ENCODE measurements around the gene KIDINS220.

KIDINS220 gene

GRCh38 chr2:8797682-8798081 lies 39.7 kb downstream of the KIDINS220 start:
- H3K4me3 ChIP-seq (IDR thresholded peaks at IDR 0.05; ENCODE audit: insufficient read depth, low read depth, low read length) = no peak overlapping the region
- TF ChIP-seq CTCF (conservative IDR thresholded peaks at IDR 0.05; ENCODE audit: low read depth, low read length) = no peak
- no peaks in the 10 kb centered on the region for H3K79me2 ChIP-seq (ENCODE audit: insufficient read depth, low read depth)
- no peak overlapping the region for H3K27ac ChIP-seq
- peaks cover 26% of the 10 kb centered on the region for H3K4me1 ChIP-seq (ENCODE audit: low read depth, poor library complexity, severe bottlenecking)
- no peak overlapping the region for H2AFZ ChIP-seq (ENCODE audit: low read depth)
- H3K36me3 ChIP-seq (ENCODE audit: insufficient read depth) = no peaks in the 10 kb centered on the region
- H3K4me2 ChIP-seq = peak overlapping the region; percentile 30; the same call in 1 of the 2 replicates
- H3K9ac ChIP-seq = no peak overlapping the region
- H4K20me1 ChIP-seq (ENCODE audit: insufficient read depth) = 0 out of 2 replicates have a peak, but pooled peaks cover 4% of the 10 kb centered on the region
- H3K27me3 ChIP-seq (ENCODE audit: insufficient read depth, low read depth) = no peaks in the 10 kb centered on the region

GRCh38 chr2:8796878-8797550 lies 40.4 kb downstream of the KIDINS220 start:
- TF ChIP-seq CTCF (conservative IDR thresholded peaks at IDR 0.05; ENCODE audit: low read depth, low read length) = no peak

GRCh38 chr2:8796315-8796848 lies 41.0 kb downstream of the KIDINS220 start:
- Histone ChIP-seq H3K36me3 (ENCODE audit: insufficient read depth) (no peaks in the 10 kb centered on the region; the same call in 1 of the 2 replicates), H3K9ac (no peak overlapping the region), H4K20me1 (ENCODE audit: insufficient read depth) (0 out of 2 replicates have a peak, but pooled peaks cover 4% of the 10 kb centered on the region), H2AFZ (ENCODE audit: low read depth) (no peak overlapping the region), H3K27ac (no peak overlapping the region), H3K4me1 (ENCODE audit: low read depth, poor library complexity, severe bottlenecking) (peaks cover 26% of the 10 kb centered on the region), H3K4me3 (IDR thresholded peaks at IDR 0.05; ENCODE audit: insufficient read depth, low read depth, low read length) (no peak overlapping the region), H3K27me3 (ENCODE audit: insufficient read depth, low read depth) (no peaks in the 10 kb centered on the region), H3K4me2 (0 out of 2 replicates have a peak overlapping the region, but pooled peaks have one; percentile 30), H3K79me2 (ENCODE audit: insufficient read depth, low read depth) (no peaks in the 10 kb centered on the region)
- TF ChIP-seq CTCF (conservative IDR thresholded peaks at IDR 0.05; ENCODE audit: low read depth, low read length) = no peak

More at GRCh38 chr2:8796878-8797550, 40.4 kb downstream of the KIDINS220 start:
- no peak overlapping the region for H3K9ac ChIP-seq
- no peaks in the 10 kb centered on the region for H3K36me3 ChIP-seq (ENCODE audit: insufficient read depth)
- H3K27ac ChIP-seq = no peak overlapping the region
- H3K4me2 ChIP-seq = peak overlapping the region; percentile 30; the same call in 1 of the 2 replicates
- H3K4me3 ChIP-seq (IDR thresholded peaks at IDR 0.05; ENCODE audit: insufficient read depth, low read depth, low read length) = no peak overlapping the region
- no peak overlapping the region for H2AFZ ChIP-seq (ENCODE audit: low read depth)
- no peaks in the 10 kb centered on the region for H3K79me2 ChIP-seq (ENCODE audit: insufficient read depth, low read depth)
- H3K4me1 ChIP-seq (ENCODE audit: low read depth, poor library complexity, severe bottlenecking) = peaks cover 26% of the 10 kb centered on the region
- no peaks in the 10 kb centered on the region for H3K27me3 ChIP-seq (ENCODE audit: insufficient read depth, low read depth)
- H4K20me1 ChIP-seq (ENCODE audit: insufficient read depth) = 0 out of 2 replicates have a peak, but pooled peaks cover 4% of the 10 kb centered on the region

- Histone ChIP-seq H4K20me1 (ENCODE audit: insufficient read depth) (0 out of 2 replicates have a peak, but pooled peaks cover 4% of the 10 kb centered on the region), H3K36me3 (ENCODE audit: insufficient read depth) (no peaks in the 10 kb centered on the region; the same call in 1 of the 2 replicates), H2AFZ (ENCODE audit: low read depth) (no peak overlapping the region), H3K4me3 (IDR thresholded peaks at IDR 0.05; ENCODE audit: insufficient read depth, low read depth, low read length) (no peak overlapping the region), H3K4me1 (ENCODE audit: low read depth, poor library complexity, severe bottlenecking) (peaks cover 26% of the 10 kb centered on the region), H3K27me3 (ENCODE audit: insufficient read depth, low read depth) (no peaks in the 10 kb centered on the region), H3K4me2 (no peak overlapping the region), H3K9ac (no peak overlapping the region), H3K27ac (no peak overlapping the region), H3K79me2 (ENCODE audit: insufficient read depth, low read depth) (no peaks in the 10 kb centered on the region)
- no peak for TF ChIP-seq CTCF (conservative IDR thresholded peaks at IDR 0.05; ENCODE audit: low read depth, low read length)
These were observed 42.2 kb downstream of the KIDINS220 start for GRCh38 chr2:8794923-8795825.
